PC-3 (cell line): ENCODE results near the gene RHOG. TPM values are rescaled to one million over a fixed set of nuclear protein-coding genes. Genes with fewer than 3 reads are reported as not detected.

Experiments
- ATAC-seq: fragments of 200-7000 bp; cut with Tn5 transposase; 2 replicates; pipeline ENCODE4 v1.9.1; 2020; ENCODE audit warnings: mild to moderate bottlenecking, moderate library complexity
- BruUV-seq: library from RNA; stranded (reverse); fragments of 400-500 nt; replicated peaks from 2 replicates; lab custom pipeline; 2021; lab: Mats Ljungman, UMichigan
- CTCF ChIA-PET: fragments of 300-600 bp; sonication (Branson Sonifier 250); formaldehyde crosslinking; loops from one replicate; lab custom pipeline; 2022; ENCODE audit warnings: antibody characterized with exemption; lab: Charles Lee
- POLR2A ChIA-PET: fragments of 300-600 bp; sonication (Branson Sonifier 250); formaldehyde crosslinking; loops from one replicate; lab custom pipeline; 2022; ENCODE audit warnings: antibody characterized with exemption; ENCODE audit not compliant: unreplicated experiment; lab: Charles Lee
- DNase-seq: peaks from one replicate; pipeline ENCODE4 v3.0.0-alpha.2; 2015
- H2AFZ ChIP-seq: fragments of 300-600 bp; sonication (generic); 2 replicates; pipeline ENCODE4 v1.6.0; 2016; ENCODE audit warnings: antibody characterized with exemption, low read length
- H3F3A ChIP-seq: fragments of 300-600 bp; sonication (generic); one replicate; pipeline ENCODE4 v1.6.0; 2017; ENCODE audit warnings: antibody characterized with exemption, low read length, control low read depth, mild to moderate bottlenecking; ENCODE audit not compliant: unreplicated experiment
- H3K27ac ChIP-seq: fragments of 300-600 bp; sonication (generic); 2 replicates; pipeline ENCODE4 v1.5.1; 2016; ENCODE audit warnings: mild to moderate bottlenecking, low read length
- H3K27me3 ChIP-seq: fragments of 300-600 bp; sonication (generic); 2 replicates; pipeline ENCODE4 v1.6.1; 2016; ENCODE audit warnings: low read length, mixed read lengths
- H3K36me3 ChIP-seq: fragments of 300-600 bp; sonication (generic); 2 replicates; pipeline ENCODE4 v1.6.1; 2016; ENCODE audit warnings: low read depth, mixed run types, low read length, mixed read lengths
- H3K4me1 ChIP-seq: fragments of 300-600 bp; sonication (generic); 2 replicates; pipeline ENCODE4 v1.5.1; 2016; ENCODE audit warnings: low read length; ENCODE audit not compliant: insufficient read depth
- H3K4me2 ChIP-seq: fragments of 300-600 bp; sonication (generic); 2 replicates; pipeline ENCODE4 v1.6.0; 2016; ENCODE audit warnings: low read length
- H3K4me3 ChIP-seq: fragments of 300-600 bp; sonication (generic); 2 replicates; pipeline ENCODE4 v1.5.1; 2016; ENCODE audit warnings: mild to moderate bottlenecking, low read length, mixed read lengths
- H3K79me2 ChIP-seq: fragments of 300-600 bp; sonication (generic); 2 replicates; pipeline ENCODE4 v1.6.1; 2017; ENCODE audit warnings: low read length, mixed read lengths
- H3K9ac ChIP-seq: fragments of 300-600 bp; sonication (generic); 2 replicates; pipeline ENCODE4 v1.6.0; 2016; ENCODE audit warnings: mild to moderate bottlenecking, low read length
- H3K9me2 ChIP-seq: fragments of 300-600 bp; sonication (generic); replicated peaks from 2 replicates; pipeline ENCODE4 v1.6.1; 2016; ENCODE audit warnings: mixed run types, low read length, mixed read lengths
- H3K9me3 ChIP-seq: fragments of 300-600 bp; sonication (generic); 2 replicates; pipeline ENCODE4 v1.6.1; 2016; ENCODE audit warnings: low read length, mixed read lengths
- H4K20me1 ChIP-seq: fragments of 300-600 bp; sonication (generic); 2 replicates; pipeline ENCODE4 v1.6.1; 2016; ENCODE audit warnings: low read length, mixed read lengths
- CTCF ChIP-seq: fragments of 300-600 bp; sonication (generic); conservative IDR thresholded peaks from 2 replicates; pipeline ENCODE4 v1.5.1; 2017; ENCODE audit warnings: antibody characterized with exemption, low read depth, mild to moderate bottlenecking, low read length
- EZH2 ChIP-seq: fragments of 300-600 bp; sonication (generic); IDR thresholded peaks from one replicate; pipeline ENCODE4 v1.6.1; 2017; ENCODE audit warnings: antibody characterized with exemption, mild to moderate bottlenecking, low read length; ENCODE audit not compliant: unreplicated experiment
- EZH2phosphoT487 ChIP-seq: fragments of 300-600 bp; sonication (generic); IDR thresholded peaks from 2 replicates; pipeline ENCODE4 v1.6.1; 2018; ENCODE audit warnings: mild to moderate bottlenecking, antibody characterized with exemption, low read length, borderline replicate concordance
- intact Hi-C: fragments of 100-400 bp; cut with micrococcal nuclease; formaldehyde crosslinking; loops from 2 replicates; pipeline ENCODE4 v1.9.0; 2023
- total RNA-seq: library from RNA; depleted of rRNA; stranded (reverse); fragments of >200 nt; gene quantifications from 2 replicates; pipeline ENCODE4 v1.2.3, GENCODE V29; 2014

The RHOG gene
- total RNA-seq, 1 experiment from 2014 or later = 31.2 TPM

GRCh38 chr11:3859373-3859881 lies 18.7 kb upstream of the RHOG start:
- Histone ChIP-seq H3K36me3 (no peaks in the 10 kb centered on the region), H3K9me3 (no peaks in the 10 kb centered on the region), H2AFZ (no peak overlapping the region), H3K4me2 (peak overlapping the region; percentile 13), H3K79me2 (peaks cover 81% of the 10 kb centered on the region), H3K9me2 (no peaks in the 10 kb centered on the region), H3K9ac (no peak overlapping the region), H3K4me1 (peaks cover 25% of the 10 kb centered on the region), H3K27ac (no peak overlapping the region), H4K20me1 (no peaks in the 10 kb centered on the region), H3F3A (no peaks in the 10 kb centered on the region), H3K4me3 (no peak overlapping the region), H3K27me3 (no peaks in the 10 kb centered on the region)
- BruUV-seq = no TSS peak
- DNase-seq (no peak), ATAC-seq (no peak)
- intact Hi-C loops = loop anchor here (10.0 kb wide), 1 partner anchor 45 kb away; no protein-coding TSS in a partner anchor
- no peak for TF ChIP-seq EZH2
- no peak for TF ChIP-seq CTCF
- no peak for TF ChIP-seq EZH2phosphoT487
- ChIA-PET POLR2A (no interaction called here), CTCF (no interaction called here)

GRCh38 chr11:3857628-3858027 lies 16.9 kb upstream of the RHOG start:
- H3K79me2 ChIP-seq = peaks cover 68% of the 10 kb centered on the region

More at GRCh38 chr11:3857628-3858027, 16.9 kb upstream of the RHOG start:
- H3K9me2 ChIP-seq = no peaks in the 10 kb centered on the region
- CTCF ChIA-PET = no interaction called here
- POLR2A ChIA-PET = no interaction called here
- no peak for TF ChIP-seq EZH2phosphoT487
- no peak for TF ChIP-seq EZH2
- TF ChIP-seq CTCF = no peak
- H2AFZ ChIP-seq = no peak overlapping the region
- DNase-seq (no peak), ATAC-seq (no peak)
- no TSS peak for BruUV-seq
- H3K27ac ChIP-seq = no peak overlapping the region
- H3K4me3 ChIP-seq = peak overlapping the region; percentile 93; the same call in 1 of the 2 replicates
- H3K27me3 ChIP-seq = no peaks in the 10 kb centered on the region
- peaks cover 31% of the 10 kb centered on the region for H3K4me1 ChIP-seq
- H4K20me1 ChIP-seq = no peaks in the 10 kb centered on the region
- H3K36me3 ChIP-seq = no peaks in the 10 kb centered on the region
- no peak overlapping the region for H3K9ac ChIP-seq
- H3F3A ChIP-seq = no peaks in the 10 kb centered on the region
- peak overlapping the region; percentile 97 for H3K4me2 ChIP-seq
- H3K9me3 ChIP-seq = no peaks in the 10 kb centered on the region
- intact Hi-C loops = loop anchor here (10.0 kb wide), 1 partner anchor 47 kb away; no protein-coding TSS in a partner anchor
